ENCODE data around the gene CAP2.
"Not testable (repeated sequence)": the region's sequence is repeated elsewhere in the genome, so short reads cannot be mapped to it uniquely, and the experiment has no call there.

CAP2 gene

DNA sequence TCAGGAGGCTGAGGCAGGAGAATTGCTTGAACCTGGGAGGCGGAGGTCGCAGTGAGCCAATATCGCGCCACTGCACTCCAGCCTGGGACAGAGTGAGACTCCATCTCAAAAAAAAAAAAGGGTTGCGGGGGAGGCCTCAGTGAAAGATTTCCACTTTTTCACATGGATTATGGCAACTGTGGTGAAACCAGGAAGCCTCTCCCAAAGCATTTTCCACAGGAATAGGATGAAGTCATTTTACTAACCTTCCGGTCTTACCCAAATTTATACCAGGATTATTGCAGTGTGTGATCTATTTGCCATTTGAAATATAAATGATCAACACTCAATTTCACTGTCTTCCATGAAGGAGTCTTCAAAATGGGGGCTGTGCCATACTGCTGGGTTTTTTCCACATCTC is 113.1 kb downstream of the CAP2 start:
- DNase-seq, result no peak

DNA sequence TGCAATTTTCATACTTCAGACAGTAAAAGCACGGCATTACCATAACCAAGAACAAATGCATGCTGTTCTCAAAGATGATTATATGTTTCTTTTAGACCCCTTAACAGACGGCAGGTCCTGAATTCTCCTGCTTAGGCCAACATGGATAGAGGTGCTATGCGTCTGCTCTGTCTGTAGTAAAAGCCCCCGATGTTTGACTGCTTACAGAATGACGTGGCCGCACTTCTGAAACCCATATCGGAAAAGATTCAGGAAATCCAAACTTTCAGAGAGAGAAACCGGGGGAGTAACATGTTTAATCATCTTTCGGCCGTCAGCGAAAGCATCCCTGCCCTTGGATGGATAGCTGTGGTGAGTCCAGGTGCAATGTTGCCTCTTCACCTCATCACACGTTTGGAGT is 113.6 kb downstream of the CAP2 start:
- DNase-seq, result no peak

DNA sequence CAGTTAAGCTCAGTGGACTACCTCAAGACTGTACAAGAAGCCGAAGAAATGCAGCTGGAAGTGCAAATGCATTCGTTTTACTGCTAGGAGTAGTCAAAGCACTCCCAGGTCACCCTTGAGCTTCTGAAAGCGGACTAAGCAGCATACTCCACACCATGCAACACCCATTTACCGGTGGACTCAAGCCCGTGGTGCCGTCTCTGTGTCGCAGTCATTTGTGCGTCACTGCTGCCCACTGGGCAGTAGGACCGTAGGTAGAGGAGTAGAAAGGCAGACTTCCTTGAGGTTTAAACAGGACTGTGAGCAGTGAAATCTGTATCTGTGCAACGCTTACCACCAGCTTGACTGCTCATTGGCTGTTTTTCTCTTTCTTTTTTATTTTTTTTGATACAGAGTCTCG is 117.7 kb downstream of the CAP2 start:
- DNase-seq, result no peak

DNA sequence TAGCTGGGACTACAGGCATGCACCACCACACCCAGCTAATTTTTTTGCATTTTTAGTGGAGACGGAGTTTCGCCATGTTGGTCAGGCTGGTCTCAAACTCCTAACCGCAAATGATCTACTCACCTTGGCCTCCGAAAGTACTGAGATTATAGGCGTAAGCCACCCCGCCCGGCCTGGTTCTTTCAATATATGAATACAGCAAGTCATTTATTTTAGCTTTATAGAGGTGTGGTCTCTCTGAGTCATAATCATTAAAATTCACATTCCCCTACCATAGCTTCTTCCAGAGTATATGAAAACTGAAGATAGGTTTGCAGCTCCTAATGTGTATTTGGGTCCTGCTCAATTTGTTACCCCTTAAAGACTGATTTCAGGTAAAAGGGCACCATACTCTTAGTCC is 118.2 kb downstream of the CAP2 start:
- DNase-seq, result no peak

- no peak for DNase-seq
Observed at GRCh38 chr6:17519120-17519519, 125.7 kb downstream of the CAP2 start.

DNA sequence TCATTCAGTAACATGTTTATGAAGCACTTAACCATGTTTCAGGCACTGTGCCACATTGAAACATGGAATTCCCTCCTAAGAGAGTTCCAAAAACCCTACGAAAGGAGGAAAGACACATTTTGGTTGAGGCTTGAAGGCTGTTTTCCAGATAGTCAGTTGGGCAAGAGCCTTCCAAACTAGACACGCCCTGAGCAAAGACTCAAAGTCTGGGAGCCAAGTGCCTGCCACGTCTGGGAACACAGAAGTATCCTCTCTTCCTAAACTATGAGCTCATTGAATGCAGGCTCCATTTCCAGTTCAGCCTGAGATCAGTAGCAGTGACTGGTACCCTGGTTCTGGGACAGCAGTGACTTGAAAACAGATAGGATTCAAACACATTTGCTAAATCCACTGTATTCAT is 132.2 kb downstream of the CAP2 start:
- no peak for DNase-seq

DNA sequence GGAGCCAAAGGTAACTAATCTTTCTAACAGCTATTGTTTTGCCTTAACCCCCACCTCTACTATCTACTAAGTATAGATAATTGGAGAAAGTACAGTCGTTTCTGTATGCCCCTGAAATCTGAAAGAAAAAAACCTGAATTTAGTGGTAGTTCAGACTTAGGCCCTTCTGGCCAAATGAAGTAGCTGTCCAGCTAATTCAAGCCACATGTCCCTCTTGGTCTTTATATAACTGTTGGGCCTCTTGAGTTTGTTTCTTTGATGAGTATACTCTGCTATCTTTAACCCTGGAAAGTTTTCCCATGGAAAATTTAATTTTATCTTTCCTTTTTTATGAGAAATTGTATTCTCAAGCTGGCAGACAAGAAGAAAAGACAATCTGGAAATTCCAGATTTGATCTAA is 133.7 kb downstream of the CAP2 start:
- no peak for DNase-seq

DNA sequence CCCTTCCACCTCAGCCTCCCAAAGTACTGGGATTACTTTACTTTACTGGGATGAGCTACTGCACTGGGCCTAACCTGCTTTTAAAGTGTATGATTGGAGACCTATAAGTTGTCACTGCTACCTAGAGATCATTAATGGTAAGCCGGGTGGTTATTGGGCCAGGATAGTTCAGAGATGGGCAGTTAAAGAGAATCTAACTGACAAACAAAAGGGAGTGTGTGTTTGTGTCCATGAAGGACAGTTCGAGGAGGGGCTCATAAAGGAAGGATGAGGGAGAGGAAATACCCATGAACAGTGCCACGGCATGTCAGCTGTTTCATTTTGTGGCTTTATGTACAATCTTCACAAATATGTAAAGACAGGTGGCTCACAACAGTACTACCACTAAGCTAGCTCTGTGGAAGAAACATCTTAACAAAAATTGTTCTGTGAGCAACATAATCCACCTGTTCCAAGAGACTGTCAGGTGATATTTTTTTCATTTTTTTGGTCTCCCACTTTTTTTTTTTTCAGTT is 137.0 kb downstream of the CAP2 start:
- DNase-seq, result no peak

DNA sequence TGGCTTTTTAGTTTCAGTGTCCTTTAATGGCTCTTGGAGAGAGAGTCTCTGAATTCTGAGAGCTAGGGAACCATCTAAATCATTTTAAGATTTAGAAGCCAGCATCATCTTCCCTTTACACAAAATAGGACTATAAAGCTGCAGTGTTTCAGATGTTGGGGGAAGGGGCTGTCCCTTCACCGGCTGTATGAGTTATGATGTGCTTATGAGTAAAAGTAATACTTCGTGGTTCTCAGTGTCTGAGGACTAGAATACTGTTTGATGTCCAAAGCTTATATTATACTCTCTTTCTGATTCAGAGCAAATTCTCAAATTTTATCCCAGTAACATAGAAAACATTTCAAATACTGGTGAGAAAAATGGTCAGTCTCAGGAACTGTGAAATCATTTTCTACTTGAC is 143.2 kb downstream of the CAP2 start:
- no peak for DNase-seq

DNA sequence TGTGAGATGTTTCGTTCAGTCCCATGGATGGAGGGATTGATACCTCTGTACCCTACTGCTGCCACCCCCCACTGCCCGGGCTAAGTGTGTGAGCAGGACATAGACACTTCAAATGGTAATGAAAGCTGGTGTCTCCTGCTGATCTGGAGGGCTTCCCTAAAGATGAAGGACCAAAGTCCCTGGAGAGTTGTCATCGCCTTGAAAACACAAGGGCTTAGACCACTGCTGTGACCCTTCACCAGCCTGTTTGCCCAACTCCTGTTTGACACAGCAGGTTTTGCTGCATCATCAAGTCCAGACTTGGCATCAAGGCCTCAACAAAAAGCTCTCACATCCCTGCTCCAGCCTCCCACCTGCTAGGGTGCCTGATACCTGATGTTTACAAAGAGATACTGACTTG is 148.8 kb downstream of the CAP2 start:
- no peak for DNase-seq

GRCh38 chr6:17545681-17546080 is 152.3 kb downstream of the CAP2 start:
- not testable (repeated sequence) for DNase-seq

DNA sequence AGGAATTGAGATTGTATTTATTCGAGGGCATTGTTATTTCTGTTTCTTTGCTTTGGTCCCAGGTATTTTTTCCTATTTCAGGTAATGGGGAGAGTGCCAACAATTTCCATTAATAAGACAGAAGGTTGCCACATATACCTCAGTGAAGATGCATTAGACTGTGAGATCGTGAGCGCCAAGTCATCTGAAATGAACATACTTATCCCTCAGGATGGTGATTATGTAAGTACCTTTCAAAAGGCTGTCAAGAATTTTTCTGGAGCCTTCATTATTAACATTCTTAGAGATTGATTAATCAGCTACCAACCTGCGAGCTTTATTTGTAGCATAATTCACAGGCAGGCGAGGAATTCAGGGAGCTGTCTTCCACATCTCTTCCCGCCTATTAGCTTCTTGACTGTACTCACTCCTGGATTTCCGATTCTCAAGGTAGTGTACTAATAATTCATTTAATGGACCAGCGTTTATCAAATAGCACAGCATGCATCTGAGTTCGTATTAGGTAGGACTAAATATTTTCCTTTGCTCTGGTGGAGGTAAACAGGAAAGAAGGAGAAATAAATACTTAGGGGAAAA is 158.1 kb downstream of the CAP2 start:
- no peak for DNase-seq

GRCh38 chr6:17552861-17553260 is 159.5 kb downstream of the CAP2 start:
- no peak for DNase-seq

- DNase-seq, result no peak
Observed at GRCh38 chr6:17556014-17556413, 162.6 kb downstream of the CAP2 start.

GRCh38 chr6:17562636-17563035 is 169.2 kb downstream of the CAP2 start:
- no peak for DNase-seq

GRCh38 chr6:17565399-17565798 is 172.0 kb downstream of the CAP2 start:
- DNase-seq, result no peak

GRCh38 chr6:17574866-17575560 is 181.6 kb downstream of the CAP2 start:
- DNase-seq, result peak; percentile 67

DNA sequence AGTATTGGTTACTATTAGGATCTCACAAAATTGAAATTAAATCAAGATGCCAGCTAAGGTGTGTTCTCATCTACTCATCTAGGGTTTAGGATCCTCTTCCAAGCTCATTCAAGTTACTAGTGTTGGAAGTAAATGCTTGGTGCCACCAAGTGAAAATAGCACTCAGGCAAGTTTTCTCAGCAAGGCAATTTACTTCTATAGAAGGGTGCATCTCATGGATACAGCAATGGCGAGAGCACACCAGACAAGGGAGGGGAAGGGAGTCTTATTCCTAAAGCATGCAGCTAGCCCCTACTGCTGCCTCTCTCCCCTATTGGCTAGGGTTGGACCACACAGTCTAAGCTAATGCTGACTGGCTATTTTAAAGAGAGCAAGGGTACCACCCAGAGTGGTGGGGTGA is 183.7 kb downstream of the CAP2 start:
- no peak for DNase-seq

DNA sequence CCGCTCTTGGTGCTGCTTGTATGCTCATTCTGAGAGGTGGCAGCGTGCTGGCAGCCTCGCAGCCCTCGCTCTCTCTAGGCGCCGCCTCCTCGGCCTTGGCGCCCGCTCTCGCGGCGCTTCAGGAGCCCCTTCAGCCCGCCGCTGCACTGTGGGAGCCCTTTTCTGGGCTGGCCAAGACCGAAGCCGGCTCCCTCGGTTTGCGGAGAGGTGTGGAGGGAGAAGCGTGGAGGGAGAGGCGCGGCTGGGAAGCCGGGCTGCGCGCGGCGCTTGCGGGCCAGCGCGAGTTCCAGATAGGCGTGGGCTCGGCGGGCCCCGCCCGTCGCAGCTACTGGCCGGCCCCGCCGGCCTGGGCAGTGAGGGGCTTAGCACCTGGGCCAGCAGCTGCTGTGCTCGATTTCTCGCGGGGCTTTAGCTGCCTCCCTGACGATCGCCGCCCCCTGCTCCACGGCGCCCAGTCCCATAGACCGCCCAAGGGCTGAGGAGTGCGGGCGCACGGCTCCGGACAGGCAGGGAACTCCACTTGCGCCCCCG is 187.2 kb downstream of the CAP2 start:
- DNase-seq, result peak; percentile 37

DNA sequence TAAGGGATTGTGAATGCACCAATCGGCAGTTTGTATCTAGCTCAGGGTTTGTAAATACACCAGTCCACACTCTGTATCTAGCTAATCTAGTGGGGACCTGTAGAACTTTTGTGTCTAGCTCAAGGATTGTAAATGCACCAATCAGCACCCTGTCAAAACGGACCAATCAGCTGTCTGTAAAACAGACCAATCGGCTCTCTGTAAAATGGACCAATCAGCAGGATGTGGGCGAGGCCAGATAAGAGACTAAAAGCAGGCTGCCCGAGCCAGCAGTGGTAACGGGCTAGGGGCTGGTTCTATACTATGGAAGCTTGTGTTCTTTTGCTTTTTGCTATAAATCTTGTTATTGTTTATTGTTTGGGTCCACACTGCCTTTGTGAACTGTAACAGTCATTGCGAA is 187.9 kb downstream of the CAP2 start:
- not testable (repeated sequence) for DNase-seq

- DNase-seq, result no peak
Observed at GRCh38 chr6:17583811-17584210, 190.4 kb downstream of the CAP2 start.

GRCh38 chr6:17584241-17584803 is 190.9 kb downstream of the CAP2 start:
- DNase-seq, result peak; percentile 75

DNA sequence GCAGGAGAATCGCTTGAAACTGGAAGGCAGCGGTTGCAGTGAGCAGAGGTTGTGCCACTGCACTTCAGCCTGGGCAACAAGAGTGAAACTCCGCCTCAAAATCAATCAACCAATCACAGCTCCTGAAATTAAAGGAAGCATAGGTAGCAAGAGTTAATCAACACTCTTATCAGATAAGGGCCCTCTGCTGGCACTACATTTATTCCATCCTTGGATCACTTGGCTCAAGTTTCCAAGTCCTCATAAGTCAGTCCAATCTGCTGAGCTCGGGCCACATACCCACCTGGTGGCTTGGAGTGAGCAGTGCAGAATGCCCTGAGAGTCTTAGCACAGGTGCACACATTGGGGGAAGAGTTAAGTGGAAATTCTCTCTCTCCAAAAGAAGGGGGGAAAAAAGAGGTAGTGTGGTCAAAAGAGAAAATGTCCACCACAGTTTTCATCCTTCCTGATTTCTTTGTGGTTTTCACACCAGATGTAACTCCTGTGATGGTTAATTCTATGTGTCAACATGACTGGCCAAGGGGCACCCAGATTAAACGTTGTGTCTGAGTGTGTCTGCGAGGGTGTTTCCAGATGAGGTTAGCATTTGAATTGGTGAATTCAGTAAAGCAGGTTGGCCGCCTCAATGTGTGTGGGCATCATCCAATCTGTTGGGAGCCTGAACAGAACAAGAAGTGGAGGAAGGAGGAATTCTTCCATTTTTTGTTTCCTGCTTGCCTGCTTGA is 192.5 kb downstream of the CAP2 start:
- no peak for DNase-seq

DNA sequence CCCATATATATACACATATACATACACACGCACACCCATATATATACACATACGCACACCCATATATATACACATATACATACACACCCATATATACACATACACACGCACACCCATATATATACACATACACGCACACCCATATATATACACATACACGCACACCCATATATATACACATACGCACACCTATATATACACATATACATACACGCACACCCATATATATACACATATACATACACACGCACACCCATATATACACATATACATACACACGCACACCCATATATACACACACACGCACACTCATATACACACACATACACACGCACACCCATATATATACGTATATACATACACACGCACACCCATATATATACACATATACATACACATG is 193.2 kb downstream of the CAP2 start:
- not testable (repeated sequence) for DNase-seq

All from fibroblast of skin of right quadriceps (primary cell).